LNCaP clone FGC (cell line): Measurements from ENCODE around the gene IQSEC1.

Experiments used
- DNase-seq: peaks from one replicate; pipeline ENCODE4 v3.0.0-alpha.2; 2011; ENCODE audit warnings: low read depth
- H3K4me3 ChIP-seq: 2 replicates; pipeline ENCODE4 v1.5.1; 2011; ENCODE audit warnings: mild to moderate bottlenecking, low read depth, low read length, control low read depth
- CTCF ChIP-seq: IDR thresholded peaks from 2 replicates; pipeline ENCODE4 v1.5.1; 2012; ENCODE audit warnings: mild to moderate bottlenecking; ENCODE audit not compliant: control insufficient read depth, insufficient read depth; ENCODE audit errors: extremely low read depth

The IQSEC1 gene

GRCh38 chr3:13079051-13079450, 5.8 kb upstream of the IQSEC1 start:
- no peak overlapping the region for H3K4me3 ChIP-seq
- no peak for TF ChIP-seq CTCF
- DNase-seq: no peak

- H3K4me3 ChIP-seq: no peak overlapping the region
- no peak for TF ChIP-seq CTCF
- DNase-seq: no peak
Measured at GRCh38 chr3:13078163-13078905, 5.1 kb upstream of the IQSEC1 start.

- no peak for DNase-seq
- TF ChIP-seq CTCF: no peak
Measured at GRCh38 chr3:13077431-13078162, 4.4 kb upstream of the IQSEC1 start.

GRCh38 chr3:13075986-13076654, 2.9 kb upstream of the IQSEC1 start:
- DNase-seq: no peak

More at GRCh38 chr3:13077431-13078162, 4.4 kb upstream of the IQSEC1 start:
- H3K4me3 ChIP-seq: no peak overlapping the region

GRCh38 chr3:13075318-13075717, 2.1 kb upstream of the IQSEC1 start:
- no peak for TF ChIP-seq CTCF
- DNase-seq: no peak
- no peak overlapping the region for H3K4me3 ChIP-seq

More at GRCh38 chr3:13075986-13076654, 2.9 kb upstream of the IQSEC1 start:
- no peak for TF ChIP-seq CTCF
- no peak overlapping the region for H3K4me3 ChIP-seq

- H3K4me3 ChIP-seq: no peak overlapping the region
- TF ChIP-seq CTCF: no peak
- DNase-seq: no peak
Measured at GRCh38 chr3:13074006-13074375, 762 bp upstream of the IQSEC1 start.
